ENCODE measurements around the gene FAM168A. TPM values are rescaled to one million over a fixed set of nuclear protein-coding genes. Genes with fewer than 3 reads are reported as not detected.

Gene FAM168A
- total RNA-seq, 1 experiment from 2014 or later, result 21.1 TPM

DNA sequence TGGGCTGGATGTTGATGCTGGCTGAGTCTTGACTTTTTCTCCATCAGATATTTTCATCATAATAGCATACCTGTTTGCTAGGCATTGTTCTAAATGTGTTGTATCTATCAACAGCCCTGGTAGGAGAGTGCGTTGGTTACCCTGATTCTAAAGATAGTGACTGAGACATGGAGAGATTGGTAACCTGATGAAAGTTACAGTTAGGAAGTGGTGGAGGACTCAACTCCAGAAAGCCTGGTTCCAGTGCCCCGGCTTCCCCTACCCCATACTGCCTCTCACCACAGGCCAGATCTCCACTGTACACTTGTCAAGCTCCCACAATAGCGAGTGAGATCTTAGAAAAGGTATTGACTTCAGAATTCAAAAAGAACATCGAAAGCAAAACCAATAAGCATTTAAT, 244.5 kb downstream of the FAM168A start:
- Histone ChIP-seq H2BK15ac (ENCODE audit: low read depth, low read length) (no peak overlapping the region), H3K9me3 (ENCODE audit: control insufficient read depth, low read depth, low read length) (no peaks in the 10 kb centered on the region), H3K56ac (ENCODE audit: insufficient read length, low read depth, low read length) (no peak overlapping the region), H3K23ac (ENCODE audit: insufficient read length, low read depth, low read length) (no peak overlapping the region), H2BK5ac (ENCODE audit: insufficient read length, low read length) (no peak overlapping the region), H3K4me2 (ENCODE audit: insufficient read depth, insufficient read length, low read length) (no peak overlapping the region), H3K27ac (ENCODE audit: insufficient read length, low read depth, low read length) (no peak overlapping the region), H2BK20ac (ENCODE audit: low read depth, low read length, poor library complexity, severe bottlenecking) (no peak overlapping the region), H4K5ac (ENCODE audit: insufficient read length, low read depth, low read length) (no peak overlapping the region), H4K20me1 (ENCODE audit: control insufficient read depth, insufficient read depth, insufficient read length) (no peaks in the 10 kb centered on the region), H3K23me2 (ENCODE audit: insufficient read length, low read depth, low read length, poor library complexity, severe bottlenecking) (no peaks in the 10 kb centered on the region), H3K27me3 (ENCODE audit: insufficient read depth, low read length) (no peaks in the 10 kb centered on the region), H3K79me1 (ENCODE audit: insufficient read depth, low read depth, low read length, poor library complexity, severe bottlenecking) (no peaks in the 10 kb centered on the region), H3T11ph (ENCODE audit: low read length) (no peak overlapping the region), H3K4me1 (ENCODE audit: insufficient read depth, low read length) (no peaks in the 10 kb centered on the region), H2AK5ac (ENCODE audit: insufficient read length, low read length) (no peak overlapping the region), H4K8ac (replicated peaks; ENCODE audit: insufficient read length, low read depth, low read length) (no peak overlapping the region), H3K18ac (ENCODE audit: insufficient read length, low read depth, low read length) (no peak overlapping the region), H2AFZ (ENCODE audit: low read length) (no peak overlapping the region), H3K4ac (ENCODE audit: low read depth, low read length) (no peak overlapping the region), H3K9ac (ENCODE audit: extremely low read depth, insufficient read length, low read length) (no peak overlapping the region), H2BK12ac (ENCODE audit: insufficient read length, low read depth, low read length) (no peak overlapping the region), H3K14ac (ENCODE audit: insufficient read depth, low read length) (no peak overlapping the region), H2BK120ac (ENCODE audit: low read depth, low read length, poor library complexity, severe bottlenecking) (no peak overlapping the region), H3K79me2 (ENCODE audit: insufficient read depth, low read length) (no peaks in the 10 kb centered on the region), H4K91ac (ENCODE audit: insufficient read length, low read depth, low read length) (no peak overlapping the region)
- WGBS (ENCODE audit: extremely low coverage, insufficient read length, low lambda C conversion rate), result no CpG with 5 or more reads among the region's 4 CpGs
- no peaks in the 10 kb centered on the region; a peak in 1 of 5 replicates for H3K9me3 Mint-ChIP-seq
- peaks cover 0 to 3% (median 0%) of the 10 kb centered on the region in 3 experiments; a peak in 2 of 7 replicates for H3K36me3 Mint-ChIP-seq (ENCODE audit: insufficient read depth in 1 of 3, low read depth in 3 of 3)
- no peak overlapping the region for H3K27ac Mint-ChIP-seq
- TF ChIP-seq, protein P1, sequence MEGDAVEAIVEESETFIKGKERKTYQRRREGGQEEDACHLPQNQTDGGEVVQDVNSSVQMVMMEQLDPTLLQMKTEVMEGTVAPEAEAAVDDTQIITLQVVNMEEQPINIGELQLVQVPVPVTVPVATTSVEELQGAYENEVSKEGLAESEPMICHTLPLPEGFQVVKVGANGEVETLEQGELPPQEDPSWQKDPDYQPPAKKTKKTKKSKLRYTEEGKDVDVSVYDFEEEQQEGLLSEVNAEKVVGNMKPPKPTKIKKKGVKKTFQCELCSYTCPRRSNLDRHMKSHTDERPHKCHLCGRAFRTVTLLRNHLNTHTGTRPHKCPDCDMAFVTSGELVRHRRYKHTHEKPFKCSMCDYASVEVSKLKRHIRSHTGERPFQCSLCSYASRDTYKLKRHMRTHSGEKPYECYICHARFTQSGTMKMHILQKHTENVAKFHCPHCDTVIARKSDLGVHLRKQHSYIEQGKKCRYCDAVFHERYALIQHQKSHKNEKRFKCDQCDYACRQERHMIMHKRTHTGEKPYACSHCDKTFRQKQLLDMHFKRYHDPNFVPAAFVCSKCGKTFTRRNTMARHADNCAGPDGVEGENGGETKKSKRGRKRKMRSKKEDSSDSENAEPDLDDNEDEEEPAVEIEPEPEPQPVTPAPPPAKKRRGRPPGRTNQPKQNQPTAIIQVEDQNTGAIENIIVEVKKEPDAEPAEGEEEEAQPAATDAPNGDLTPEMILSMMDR (conservative IDR thresholded peaks at IDR 0.05), result no peak
- peaks cover 3 to 4% of the 10 kb centered on the region in 2 experiments; a peak in 1 of 4 replicates for H3K4me1 Mint-ChIP-seq
- no peak overlapping the region for H3K4me3 Mint-ChIP-seq
- H3K27me3 Mint-ChIP-seq (ENCODE audit: low read depth), result peaks cover 4% of the 10 kb centered on the region
- DNase-seq, result no peak
